H1 (cell line): ENCODE data around the gene APLP2. TPM values are rescaled to one million over a fixed set of nuclear protein-coding genes. Genes with fewer than 3 reads are reported as not detected.

Experiments
- CTCF ChIA-PET: fragments of 300-600 bp; sonication (Branson Sonifier 250); formaldehyde crosslinking; loops from one replicate; lab custom pipeline; 2021; ENCODE audit not compliant: partially characterized antibody; lab: Charles Lee
- POLR2A ChIA-PET: fragments of 300-600 bp; sonication (Branson Sonifier 250); formaldehyde crosslinking; loops from one replicate; lab custom pipeline; 2021; ENCODE audit warnings: inconsistent platforms; ENCODE audit not compliant: partially characterized antibody; lab: Charles Lee
- DNase-seq, 2 experiments: peaks; one replicate each; pipeline versions ENCODE4 v3.0.0 to v3.0.0-alpha.2; 2010 to 2022; ENCODE audit warnings: low spot score in 2 of 2, low read depth in 1 of 2, mixed read lengths in 1 of 2
- FAIRE-seq: peaks from 2 replicates; lab custom pipeline; 2011; peaks lifted over from hg19 to GRCh38; lab: Jason Lieb, UNC
- H2AFZ ChIP-seq: 2 replicates; pipeline ENCODE4 v1.8.1; 2012; ENCODE audit warnings: low read length, inconsistent platforms
- H2AK5ac ChIP-seq: 2 replicates; pipeline ENCODE4 v1.6.1; 2013; ENCODE audit warnings: low read depth, low read length
- H2BK120ac ChIP-seq: replicated peaks from 2 replicates; pipeline ENCODE3; 2013; ENCODE audit warnings: low read depth, low read length, inconsistent platforms
- H2BK12ac ChIP-seq: 2 replicates; pipeline ENCODE4 v1.6.1; 2013; ENCODE audit warnings: low read depth, low read length
- H2BK15ac ChIP-seq: 2 replicates; pipeline ENCODE4 v1.6.1; 2013; ENCODE audit warnings: low read length
- H2BK20ac ChIP-seq: 2 replicates; pipeline ENCODE4 v1.6.1; 2013; ENCODE audit warnings: low read length
- H2BK5ac ChIP-seq: 2 replicates; pipeline ENCODE4 v1.6.1; 2013; ENCODE audit warnings: low read depth, low read length
- H3K14ac ChIP-seq: 2 replicates; pipeline ENCODE4 v1.6.1; 2013; ENCODE audit warnings: inconsistent platforms; ENCODE audit not compliant: insufficient read length
- H3K18ac ChIP-seq: 2 replicates; pipeline ENCODE4 v1.6.1; 2013; ENCODE audit warnings: low read length; ENCODE audit errors: extremely low read depth
- H3K23ac ChIP-seq: 2 replicates; pipeline ENCODE4 v1.6.1; 2013; ENCODE audit warnings: inconsistent platforms; ENCODE audit not compliant: insufficient read length
- H3K23me2 ChIP-seq: 2 replicates; pipeline ENCODE4 v1.6.1; 2013; ENCODE audit warnings: low read depth, low read length
- H3K27ac ChIP-seq: 2 replicates; pipeline ENCODE4 v1.6.1; 2011; ENCODE audit warnings: low read depth, low read length, inconsistent platforms
- H3K27me3 ChIP-seq, 4 experiments: replicated peaks in 1 of 4; 1 replicate in 1 of 4; 2 replicates in 3 of 4; pipeline versions ENCODE4 v1.6.1 to v1.8.1; 2011 to 2013; ENCODE audit warnings: low read length in 3 of 4, mild to moderate bottlenecking in 3 of 4, inconsistent platforms in 2 of 4, mixed read lengths in 2 of 4, moderate library complexity in 1 of 4; ENCODE audit not compliant: control insufficient read depth in 3 of 4, insufficient read depth in 3 of 4; ENCODE audit errors: extremely low read depth in 1 of 4
- H3K36me3 ChIP-seq, 4 experiments: 2 replicates each; pipeline versions ENCODE4 v1.6.1 to v1.8.1; 2011 to 2013; ENCODE audit warnings: mild to moderate bottlenecking in 4 of 4, low read length in 3 of 4, moderate library complexity in 2 of 4, control low read depth in 1 of 4, inconsistent platforms in 1 of 4; ENCODE audit not compliant: insufficient read depth in 4 of 4, control insufficient read depth in 2 of 4
- H3K4ac ChIP-seq: replicated peaks from 2 replicates; pipeline ENCODE3; 2013; ENCODE audit warnings: low read length, low read depth, mixed read lengths, inconsistent platforms; ENCODE audit not compliant: insufficient read length
- H3K4me1 ChIP-seq, 4 experiments: replicated peaks in 1 of 4; 1 replicate in 1 of 4; 2 replicates in 3 of 4; pipeline versions ENCODE4 v1.6.1 to v1.8.1; 2011 to 2013; ENCODE audit warnings: low read length in 3 of 4, inconsistent platforms in 2 of 4, mixed read lengths in 1 of 4; ENCODE audit not compliant: insufficient read depth in 4 of 4, control insufficient read depth in 3 of 4
- H3K4me2 ChIP-seq, 2 experiments: 2 replicates each; pipeline versions ENCODE4 v1.6.1 to v1.8.1; 2011 to 2013; ENCODE audit warnings: low read depth in 2 of 2, low read length in 2 of 2, control low read depth in 1 of 2, inconsistent platforms in 1 of 2, mild to moderate bottlenecking in 1 of 2; ENCODE audit not compliant: insufficient read depth in 1 of 2
- H3K4me3 ChIP-seq, 4 experiments: fragments of 200-600, 300-600 bp in 1 of 4; sonication (generic), shearing (Covaris generic), sonication (Bioruptor Twin) in 1 of 4; 2 replicates each; pipeline versions ENCODE4 v1.5.1 to v1.8.1; 2011 to 2016; ENCODE audit warnings: low read length in 4 of 4, low read depth in 3 of 4, control low read depth in 2 of 4, inconsistent platforms in 2 of 4, mild to moderate bottlenecking in 2 of 4, mixed read lengths in 1 of 4, moderate library complexity in 1 of 4; ENCODE audit not compliant: insufficient read depth in 2 of 4; ENCODE audit errors: extremely low read depth in 1 of 4
- H3K56ac ChIP-seq: replicated peaks from 2 replicates; pipeline ENCODE3; 2013; ENCODE audit warnings: low read depth, mild to moderate bottlenecking, mixed read lengths, low read length, inconsistent platforms; ENCODE audit not compliant: insufficient read length
- H3K79me1 ChIP-seq: 2 replicates; pipeline ENCODE4 v1.6.1; 2013; ENCODE audit warnings: low read depth, low read length, control low read depth
- H3K79me2 ChIP-seq, 2 experiments: 2 replicates each; pipeline versions ENCODE4 v1.6.1 to v1.8.1; 2012 to 2013; ENCODE audit warnings: low read length in 2 of 2, mild to moderate bottlenecking in 2 of 2, inconsistent platforms in 1 of 2; ENCODE audit not compliant: insufficient read depth in 2 of 2, control insufficient read depth in 1 of 2
- H3K9ac ChIP-seq, 4 experiments: replicated peaks in 1 of 4; 1 replicate in 1 of 4; 2 replicates in 3 of 4; pipeline versions ENCODE4 v1.6.1 to v1.8.1; 2011 to 2013; ENCODE audit warnings: low read depth in 3 of 4, low read length in 3 of 4, control low read depth in 2 of 4, mild to moderate bottlenecking in 2 of 4, moderate library complexity in 2 of 4, inconsistent platforms in 1 of 4; ENCODE audit errors: extremely low read depth in 1 of 4
- H3K9me3 ChIP-seq, 2 experiments: 2 replicates each; pipeline versions ENCODE4 v1.6.1 to v1.8.1; 2012 to 2013; ENCODE audit warnings: mild to moderate bottlenecking in 2 of 2, moderate library complexity in 2 of 2, control low read depth in 1 of 2, inconsistent platforms in 1 of 2, low read depth in 1 of 2, low read length in 1 of 2, mixed read lengths in 1 of 2; ENCODE audit not compliant: insufficient read depth in 2 of 2
- H4K20me1 ChIP-seq, 2 experiments: replicated peaks in 1 of 2; 2 replicates each; pipeline versions ENCODE3 to v1.8.1; 2011 to 2013; ENCODE audit warnings: inconsistent platforms in 2 of 2, low read length in 2 of 2, mild to moderate bottlenecking in 1 of 2; ENCODE audit not compliant: insufficient read depth in 2 of 2, control insufficient read depth in 1 of 2
- H4K5ac ChIP-seq: 2 replicates; pipeline ENCODE4 v1.6.1; 2013; ENCODE audit warnings: low read length, low read depth, mixed read lengths, inconsistent platforms; ENCODE audit not compliant: insufficient read length
- H4K8ac ChIP-seq: 2 replicates; pipeline ENCODE4 v1.8.0; 2013; ENCODE audit warnings: mild to moderate bottlenecking, moderate library complexity, low read length, inconsistent platforms; ENCODE audit not compliant: insufficient read depth; ENCODE audit errors: extremely low read depth
- H4K91ac ChIP-seq: replicated peaks from 2 replicates; pipeline ENCODE3; 2013; ENCODE audit warnings: low read length, mixed read lengths, inconsistent platforms; ENCODE audit not compliant: insufficient read length
- E2F6 ChIP-seq: IDR thresholded peaks from 2 replicates; pipeline ENCODE4 v1.6.1; 2012; ENCODE audit warnings: inconsistent platforms
- EP300 ChIP-seq, 2 experiments: IDR thresholded peaks; 1 replicate in 1 of 2; 2 replicates in 1 of 2; pipeline ENCODE4 v1.6.1; 2011 to 2012; ENCODE audit warnings: low read depth in 2 of 2, low read length in 2 of 2, mild to moderate bottlenecking in 2 of 2, borderline replicate concordance in 1 of 2, inconsistent platforms in 1 of 2, moderate library complexity in 1 of 2
- WGBS, 2 experiments: shearing (Covaris generic) in 1 of 2; methylation state at CpG; one replicate each; pipeline versions ENCODE4 v1.1.6 to v1.1.7; 2013 to 2015; ENCODE audit warnings: low lambda C conversion rate in 2 of 2, mixed read lengths in 2 of 2, inconsistent platforms in 1 of 2, low coverage in 1 of 2, missing lambda C conversion rate in 1 of 2; ENCODE audit not compliant: insufficient replicate concordance in 2 of 2, insufficient coverage in 1 of 2, insufficient read length in 1 of 2; ENCODE audit errors: extremely low coverage in 1 of 2, missing lambda C conversion rate in 1 of 2; 5-methylcytosine and 5-hydroxymethylcytosine counted together
- polyA plus RNA-seq, 7 experiments: library from polyadenylated mRNA; depleted of rRNA in 3 of 7; stranded (reverse) in 5 of 7; unstranded in 2 of 7; fragments of >200 nt in 5 of 7; fragments of 200-250 nt in 2 of 7; gene quantifications; 1 replicate in 5 of 7; 2 replicates in 1 of 7; 4 replicates in 1 of 7; pipeline versions ENCODE4 v1.2.1 to v1.2.3, GENCODE V29; 2011 to 2013; ENCODE audit warnings: missing spikeins in 2 of 7, mixed read lengths in 2 of 7
- total RNA-seq: library from RNA; stranded (reverse); fragmentation: NEBNext Ultra II Directional; extraction: Animal tissue kit (Norgen Biotek cat#: 25700); gene quantifications from 2 replicates; pipeline ENCODE4 v1.2.1, GENCODE V29; 2021

The APLP2 gene
- total and polyA plus RNA-seq, 2 of the 8 experiments (the other 6 are each of a cell fraction or from before 2014, with no cell fraction given) = 222 to 315 TPM

- FAIRE-seq = no peak
These were observed 17.1 kb upstream of the APLP2 start for GRCh38 chr11:130052567-130052966.

More at GRCh38 chr11:130052567-130052966, 17.1 kb upstream of the APLP2 start:
- Histone ChIP-seq H3K27ac (no peak overlapping the region), H3K9me3 (no peaks in the 10 kb centered on the region), H3K4me2 (no peak overlapping the region), H3K56ac (no peak overlapping the region), H3K79me2 (no peaks in the 10 kb centered on the region), H2BK12ac (no peak overlapping the region), H3K18ac (no peak overlapping the region), H3K14ac (no peak overlapping the region), H4K5ac (no peak overlapping the region), H3K27me3 (no peaks in the 10 kb centered on the region), H4K91ac (no peak overlapping the region), H2AK5ac (no peak overlapping the region), H2BK20ac (no peak overlapping the region), H2BK5ac (no peak overlapping the region), H3K79me1 (no peaks in the 10 kb centered on the region), H3K4me1 (peaks cover 0 to 2% (median 0%) of the 10 kb centered on the region in 4 experiments; a peak in 1 of 7 replicates), H3K23me2 (no peaks in the 10 kb centered on the region), H3K4ac (no peak overlapping the region), H3K4me3 (no peak overlapping the region), H2BK15ac (no peak overlapping the region), H2BK120ac (no peak overlapping the region), H2AFZ (no peak overlapping the region), H3K36me3 (no peaks in the 10 kb centered on the region), H4K8ac (no peak overlapping the region), H3K23ac (no peak overlapping the region), H3K9ac (no peak overlapping the region), H4K20me1 (no peaks in the 10 kb centered on the region)
- ChIA-PET POLR2A (no interaction called here), CTCF (interaction anchor here (1.3 kb wide), 1 partner anchor 80 kb away, joined by 3 read pairs; no protein-coding TSS in a partner anchor)
- no peak for DNase-seq
- 95% methylated on average over 3 of the region's 3 CpGs; no CpG with 5 or more reads in 1 of the 2 experiments for WGBS, 2 experiments
- TF ChIP-seq E2F6 (no peak), EP300 (IDR thresholded peaks at IDR 0.05; ENCODE audit: borderline replicate concordance in 1 of 2, low read depth in 2 of 2, low read length in 2 of 2) (no peak)
